Measurements from ENCODE around the gene KLF1. TPM values are rescaled to one million over a fixed set of nuclear protein-coding genes. Genes with fewer than 3 reads are reported as not detected.

Gene KLF1
- total and polyA plus RNA-seq, 2 of the 13 experiments (the other 11 are each of a cell fraction or from before 2014, with no cell fraction given), result not detected

GRCh38 chr19:12932392-12933286 is 45.6 kb upstream of the KLF1 start (continued):
- TF ChIP-seq, protein P1, sequence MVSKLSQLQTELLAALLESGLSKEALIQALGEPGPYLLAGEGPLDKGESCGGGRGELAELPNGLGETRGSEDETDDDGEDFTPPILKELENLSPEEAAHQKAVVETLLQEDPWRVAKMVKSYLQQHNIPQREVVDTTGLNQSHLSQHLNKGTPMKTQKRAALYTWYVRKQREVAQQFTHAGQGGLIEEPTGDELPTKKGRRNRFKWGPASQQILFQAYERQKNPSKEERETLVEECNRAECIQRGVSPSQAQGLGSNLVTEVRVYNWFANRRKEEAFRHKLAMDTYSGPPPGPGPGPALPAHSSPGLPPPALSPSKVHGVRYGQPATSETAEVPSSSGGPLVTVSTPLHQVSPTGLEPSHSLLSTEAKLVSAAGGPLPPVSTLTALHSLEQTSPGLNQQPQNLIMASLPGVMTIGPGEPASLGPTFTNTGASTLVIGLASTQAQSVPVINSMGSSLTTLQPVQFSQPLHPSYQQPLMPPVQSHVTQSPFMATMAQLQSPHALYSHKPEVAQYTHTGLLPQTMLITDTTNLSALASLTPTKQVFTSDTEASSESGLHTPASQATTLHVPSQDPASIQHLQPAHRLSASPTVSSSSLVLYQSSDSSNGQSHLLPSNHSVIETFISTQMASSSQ (IDR thresholded peaks at IDR 0.05; ENCODE audit: low read depth), result no peak
- TF ChIP-seq, protein P1 (CRISPR knock-in tag; IDR thresholded peaks at IDR 0.05; ENCODE audit: borderline replicate concordance), result no peak
- 0 out of 2 replicates have a peak, but pooled peaks have one; percentile 28 for TF ChIP-seq ZNF607 (CRISPR knock-in tag; IDR thresholded peaks at IDR 0.05; ENCODE audit: borderline replicate concordance)
- no peak for TF ChIP-seq ZNF558 (CRISPR knock-in tag; IDR thresholded peaks at IDR 0.05; ENCODE audit: borderline replicate concordance)
- TF ChIP-seq CBX2 (IDR thresholded peaks at IDR 0.05; ENCODE audit: low read depth, low read length), result no peak
- TF ChIP-seq CBX2 (CRISPR knock-in tag; IDR thresholded peaks at IDR 0.05; ENCODE audit: low read depth), result no peak
- 0 out of 2 replicates have a peak, but pooled peaks have one; percentile 2 for TF ChIP-seq ZZZ3 (CRISPR knock-in tag; IDR thresholded peaks at IDR 0.05; ENCODE audit: borderline replicate concordance)
- no peak for TF ChIP-seq ZNF839 (CRISPR knock-in tag; IDR thresholded peaks at IDR 0.05; ENCODE audit: borderline replicate concordance)
- TF ChIP-seq ZNF143 (CRISPR knock-in tag; IDR thresholded peaks at IDR 0.05), result 0 out of 2 replicates have a peak, but pooled peaks have one; percentile 23
- TF ChIP-seq ZNF432 (CRISPR knock-in tag; IDR thresholded peaks at IDR 0.05; ENCODE audit: borderline replicate concordance), result no peak
- no peak for TF ChIP-seq ZFP91 (CRISPR knock-in tag; IDR thresholded peaks at IDR 0.05; ENCODE audit: borderline replicate concordance)
- 0 out of 2 replicates have a peak, but pooled peaks have one; percentile 40 for TF ChIP-seq ZNF749 (CRISPR knock-in tag; IDR thresholded peaks at IDR 0.05; ENCODE audit: borderline replicate concordance)
- no peak for TF ChIP-seq MXD4 (CRISPR knock-in tag; IDR thresholded peaks at IDR 0.05)
- TF ChIP-seq RBAK (CRISPR knock-in tag; IDR thresholded peaks at IDR 0.05), result no peak
- TF ChIP-seq ZNF225 (CRISPR knock-in tag; IDR thresholded peaks at IDR 0.05), result no peak
- TF ChIP-seq, protein P2, sequence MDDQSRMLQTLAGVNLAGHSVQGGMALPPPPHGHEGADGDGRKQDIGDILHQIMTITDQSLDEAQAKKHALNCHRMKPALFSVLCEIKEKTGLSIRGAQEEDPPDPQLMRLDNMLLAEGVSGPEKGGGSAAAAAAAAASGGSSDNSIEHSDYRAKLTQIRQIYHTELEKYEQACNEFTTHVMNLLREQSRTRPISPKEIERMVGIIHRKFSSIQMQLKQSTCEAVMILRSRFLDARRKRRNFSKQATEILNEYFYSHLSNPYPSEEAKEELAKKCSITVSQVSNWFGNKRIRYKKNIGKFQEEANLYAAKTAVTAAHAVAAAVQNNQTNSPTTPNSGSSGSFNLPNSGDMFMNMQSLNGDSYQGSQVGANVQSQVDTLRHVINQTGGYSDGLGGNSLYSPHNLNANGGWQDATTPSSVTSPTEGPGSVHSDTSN (CRISPR knock-in tag; IDR thresholded peaks at IDR 0.05; ENCODE audit: borderline replicate concordance), result no peak
- TF ChIP-seq ZNF580 (CRISPR knock-in tag; IDR thresholded peaks at IDR 0.05; ENCODE audit: borderline replicate concordance, low read depth), result no peak
- TF ChIP-seq, protein P3, sequence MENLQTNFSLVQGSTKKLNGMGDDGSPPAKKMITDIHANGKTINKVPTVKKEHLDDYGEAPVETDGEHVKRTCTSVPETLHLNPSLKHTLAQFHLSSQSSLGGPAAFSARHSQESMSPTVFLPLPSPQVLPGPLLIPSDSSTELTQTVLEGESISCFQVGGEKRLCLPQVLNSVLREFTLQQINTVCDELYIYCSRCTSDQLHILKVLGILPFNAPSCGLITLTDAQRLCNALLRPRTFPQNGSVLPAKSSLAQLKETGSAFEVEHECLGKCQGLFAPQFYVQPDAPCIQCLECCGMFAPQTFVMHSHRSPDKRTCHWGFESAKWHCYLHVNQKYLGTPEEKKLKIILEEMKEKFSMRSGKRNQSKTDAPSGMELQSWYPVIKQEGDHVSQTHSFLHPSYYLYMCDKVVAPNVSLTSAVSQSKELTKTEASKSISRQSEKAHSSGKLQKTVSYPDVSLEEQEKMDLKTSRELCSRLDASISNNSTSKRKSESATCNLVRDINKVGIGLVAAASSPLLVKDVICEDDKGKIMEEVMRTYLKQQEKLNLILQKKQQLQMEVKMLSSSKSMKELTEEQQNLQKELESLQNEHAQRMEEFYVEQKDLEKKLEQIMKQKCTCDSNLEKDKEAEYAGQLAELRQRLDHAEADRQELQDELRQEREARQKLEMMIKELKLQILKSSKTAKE (CRISPR knock-in tag; IDR thresholded peaks at IDR 0.05; ENCODE audit: borderline replicate concordance), result no peak
